SK-N-SH (cell line): Measurements from ENCODE around the gene GGT5. TPM values are rescaled to one million over a fixed set of nuclear protein-coding genes. Genes with fewer than 3 reads are reported as not detected.
"Not testable (repeated sequence)": the region's sequence is repeated elsewhere in the genome, so short reads cannot be mapped to it uniquely, and the experiment has no call there.

Source experiments
- CTCF ChIA-PET: fragments of 300-600, 350-600 bp; formaldehyde crosslinking; extraction: SDS; loops from one replicate; lab custom pipeline; 2021; lab: Yijun Ruan, JAX
- POLR2A ChIA-PET: fragments of 350-600 bp; sonication (Branson Sonifier 250); formaldehyde crosslinking; extraction: SDS; loops from one replicate; lab custom pipeline; 2020; ENCODE audit warnings: antibody characterized with exemption, inconsistent platforms; lab: Yijun Ruan, JAX
- DNase-seq: peaks from one replicate; pipeline ENCODE4 v3.0.0; 2012
- H2AFZ ChIP-seq: fragments of 200-600 bp; sonication (generic); 2 replicates; pipeline ENCODE4 v1.8.1; 2016; ENCODE audit warnings: antibody characterized with exemption, mild to moderate bottlenecking, low read depth
- H3F3A ChIP-seq: fragments of 200-600 bp; sonication (generic); replicated peaks from 2 replicates; pipeline ENCODE3; 2016; ENCODE audit warnings: antibody characterized with exemption, mild to moderate bottlenecking; ENCODE audit not compliant: insufficient read depth
- H3K27ac ChIP-seq, 2 experiments: fragments of 200-500 bp in 1 of 2; fragments of 200-600 bp in 1 of 2; sonication (Bioruptor generic) in 1 of 2; sonication (generic), shearing (Covaris generic) in 1 of 2; 2 replicates each; pipeline versions ENCODE4 v1.5.1 to v1.6.1; 2014 to 2016; ENCODE audit warnings: low read depth in 2 of 2, inconsistent platforms in 1 of 2, low read length in 1 of 2, mild to moderate bottlenecking in 1 of 2, mixed read lengths in 1 of 2
- H3K27me3 ChIP-seq: fragments of 200-600 bp; sonication (generic), shearing (Covaris generic); 2 replicates; pipeline ENCODE4 v1.6.1; 2016; ENCODE audit warnings: mixed run types; ENCODE audit not compliant: insufficient read depth
- H3K36me3 ChIP-seq, 2 experiments: fragments of 200-500 bp in 1 of 2; fragments of 200-600 bp in 1 of 2; sonication (Bioruptor generic) in 1 of 2; sonication (generic) in 1 of 2; replicated peaks in 1 of 2; 2 replicates each; pipeline versions ENCODE3 to v1.5.1; 2014 to 2016; ENCODE audit warnings: low read length in 1 of 2, mild to moderate bottlenecking in 1 of 2; ENCODE audit not compliant: insufficient read depth in 2 of 2, control insufficient read depth in 1 of 2
- H3K4me1 ChIP-seq, 2 experiments: fragments of 200-500 bp in 1 of 2; fragments of 200-600 bp in 1 of 2; sonication (Bioruptor generic) in 1 of 2; sonication (generic), shearing (Covaris generic) in 1 of 2; 2 replicates each; pipeline versions ENCODE4 v1.5.1 to v1.6.1; 2014 to 2016; ENCODE audit warnings: low read depth in 1 of 2, low read length in 1 of 2, mixed run types in 1 of 2; ENCODE audit not compliant: insufficient read depth in 2 of 2, control insufficient read depth in 1 of 2
- H3K4me2 ChIP-seq: fragments of 200-600 bp; sonication (generic), shearing (Covaris generic); 2 replicates; pipeline ENCODE4 v1.6.1; 2017; ENCODE audit warnings: mixed run types
- H3K4me3 ChIP-seq, 2 experiments: fragments of 200-500 bp in 1 of 2; fragments of 200-600 bp in 1 of 2; sonication (Bioruptor generic) in 1 of 2; sonication (generic), shearing (Covaris generic) in 1 of 2; 2 replicates each; pipeline versions ENCODE4 v1.5.1 to v1.8.1; 2014 to 2016; ENCODE audit warnings: low read depth in 2 of 2, inconsistent platforms in 1 of 2, low read length in 1 of 2, mild to moderate bottlenecking in 1 of 2, mixed read lengths in 1 of 2, moderate library complexity in 1 of 2
- H3K79me2 ChIP-seq: fragments of 200-600 bp; sonication (generic); 2 replicates; pipeline ENCODE4 v1.8.1; 2017; ENCODE audit warnings: mild to moderate bottlenecking; ENCODE audit not compliant: insufficient read depth
- H3K9ac ChIP-seq: fragments of 200-600 bp; sonication (generic); 2 replicates; pipeline ENCODE4 v1.6.1; 2017; ENCODE audit warnings: mixed run types
- H3K9me2 ChIP-seq: fragments of 200-600 bp; sonication (generic); 2 replicates; pipeline ENCODE4 v1.6.1; 2017; ENCODE audit warnings: mixed run types
- H3K9me3 ChIP-seq: fragments of 200-600 bp; sonication (generic); 2 replicates; pipeline ENCODE4 v1.6.1; 2017; ENCODE audit warnings: mixed run types, mild to moderate bottlenecking, moderate library complexity
- H4K20me1 ChIP-seq: fragments of 200-600 bp; sonication (generic); 2 replicates; pipeline ENCODE4 v1.6.1; 2017; ENCODE audit warnings: mild to moderate bottlenecking, mixed run types; ENCODE audit not compliant: insufficient read depth
- EP300 ChIP-seq, 2 experiments: IDR thresholded peaks; 2 replicates each; pipeline versions ENCODE4 v1.4.0 to v1.6.1; 2012; ENCODE audit warnings: borderline replicate concordance in 1 of 2, low read depth in 1 of 2, low read length in 1 of 2
- YY1 ChIP-seq: IDR thresholded peaks from 2 replicates; pipeline ENCODE4 v1.4.0; 2012; ENCODE audit warnings: low read depth, mild to moderate bottlenecking
- WGBS: methylation state at CpG from one replicate; pipeline ENCODE4 v1.1.6; 2017; ENCODE audit warnings: low lambda C conversion rate; 5-methylcytosine and 5-hydroxymethylcytosine counted together
- polyA plus RNA-seq, 3 experiments: library from polyadenylated mRNA; depleted of rRNA; stranded (reverse); fragments of >200 nt; gene quantifications; 2 replicates each; pipeline ENCODE4 v1.2.3, GENCODE V29; 2012
- TF ChIP-seq, protein P1 (sequence below): IDR thresholded peaks from 2 replicates; pipeline ENCODE4 v1.6.1; 2012; ENCODE audit warnings: mild to moderate bottlenecking, low read depth, low read length, moderate library complexity
- TF ChIP-seq, protein P2 (sequence below): IDR thresholded peaks from 2 replicates; pipeline ENCODE4 v1.4.0; 2012; ENCODE audit warnings: low read depth, borderline replicate concordance
- TF ChIP-seq, protein P3 (sequence below): IDR thresholded peaks from 2 replicates; pipeline ENCODE4 v1.4.0; 2012; ENCODE audit warnings: low read depth, borderline replicate concordance

GGT5 gene
- polyA plus RNA-seq, 1 of the 3 experiments (the other 2 are of a cell fraction): 4.6 TPM

DNA sequence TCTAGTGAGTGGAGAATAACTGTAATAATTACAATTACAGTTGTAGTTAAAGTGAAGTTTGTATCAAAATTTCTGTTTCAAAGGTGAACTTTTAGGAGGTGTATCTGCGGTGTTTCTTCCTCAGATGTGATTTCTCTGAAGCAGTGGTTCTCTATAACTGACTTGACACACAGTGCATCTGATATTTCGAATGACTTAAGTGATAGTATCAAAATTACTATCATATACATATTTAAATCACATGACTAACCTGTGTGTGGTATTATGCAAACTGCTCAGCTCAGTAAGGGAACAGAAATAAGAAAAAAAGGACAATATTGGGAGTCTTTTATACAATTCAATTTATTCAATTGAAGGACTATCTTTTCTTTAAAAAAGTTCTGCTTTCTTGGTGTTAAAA is 28.1 kb upstream of the GGT5 start:
- POLR2A ChIA-PET, DNase-seq, H3K4me1 ChIP-seq, H2AFZ ChIP-seq, H3K27me3 ChIP-seq, H3K9me2 ChIP-seq, H3F3A ChIP-seq, H3K27ac ChIP-seq, H3K36me3 ChIP-seq, H3K9me3 ChIP-seq, H3K4me3 ChIP-seq: not testable (repeated sequence)
- peaks cover 41% of the 10 kb centered on the region for H4K20me1 ChIP-seq
- WGBS: 70% methylated on average over 2 of the region's 2 CpGs
- peaks cover 73% of the 10 kb centered on the region for H3K79me2 ChIP-seq
- peak overlapping the region; percentile 94; the same call in 1 of the 2 replicates for H3K9ac ChIP-seq
- H3K4me2 ChIP-seq: peak overlapping the region; percentile 92
- CTCF ChIA-PET: interaction anchor here (1.1 kb wide), 1 partner anchor 49 kb away, joined by 3 read pairs; no protein-coding TSS in a partner anchor

DNA sequence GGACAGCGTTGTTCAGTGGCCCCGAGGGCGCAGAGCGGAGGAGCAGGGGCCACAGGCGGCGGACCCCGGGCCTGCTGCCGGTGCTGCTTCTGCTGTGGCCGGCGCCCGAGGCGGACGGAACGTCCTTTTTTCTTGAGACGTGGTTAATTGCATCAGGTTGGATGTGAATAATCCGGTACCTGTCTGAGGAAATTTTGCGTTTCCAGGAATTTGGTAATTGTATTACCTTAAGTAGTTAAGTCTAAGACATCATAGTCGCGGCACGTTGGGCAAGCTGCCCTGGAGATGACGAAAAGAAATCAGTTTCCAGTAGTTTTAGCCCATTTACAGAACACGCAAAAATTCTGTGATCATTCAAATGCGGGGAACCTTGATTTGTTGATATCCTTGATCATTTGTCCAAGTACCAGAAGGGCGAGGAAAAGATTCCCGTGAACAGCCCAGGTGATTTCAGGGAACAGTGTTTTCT is 26.5 kb upstream of the GGT5 start:
- peak overlapping the region; percentile 92 for H3K4me2 ChIP-seq
- H3K9ac ChIP-seq: peak overlapping the region; percentile 94
- CTCF ChIA-PET: no interaction called here
- POLR2A ChIA-PET: interaction anchor here (1.5 kb wide), 1 partner anchor 175 kb away, joined by 3 read pairs; no protein-coding TSS in a partner anchor
- TF ChIP-seq, protein P1, sequence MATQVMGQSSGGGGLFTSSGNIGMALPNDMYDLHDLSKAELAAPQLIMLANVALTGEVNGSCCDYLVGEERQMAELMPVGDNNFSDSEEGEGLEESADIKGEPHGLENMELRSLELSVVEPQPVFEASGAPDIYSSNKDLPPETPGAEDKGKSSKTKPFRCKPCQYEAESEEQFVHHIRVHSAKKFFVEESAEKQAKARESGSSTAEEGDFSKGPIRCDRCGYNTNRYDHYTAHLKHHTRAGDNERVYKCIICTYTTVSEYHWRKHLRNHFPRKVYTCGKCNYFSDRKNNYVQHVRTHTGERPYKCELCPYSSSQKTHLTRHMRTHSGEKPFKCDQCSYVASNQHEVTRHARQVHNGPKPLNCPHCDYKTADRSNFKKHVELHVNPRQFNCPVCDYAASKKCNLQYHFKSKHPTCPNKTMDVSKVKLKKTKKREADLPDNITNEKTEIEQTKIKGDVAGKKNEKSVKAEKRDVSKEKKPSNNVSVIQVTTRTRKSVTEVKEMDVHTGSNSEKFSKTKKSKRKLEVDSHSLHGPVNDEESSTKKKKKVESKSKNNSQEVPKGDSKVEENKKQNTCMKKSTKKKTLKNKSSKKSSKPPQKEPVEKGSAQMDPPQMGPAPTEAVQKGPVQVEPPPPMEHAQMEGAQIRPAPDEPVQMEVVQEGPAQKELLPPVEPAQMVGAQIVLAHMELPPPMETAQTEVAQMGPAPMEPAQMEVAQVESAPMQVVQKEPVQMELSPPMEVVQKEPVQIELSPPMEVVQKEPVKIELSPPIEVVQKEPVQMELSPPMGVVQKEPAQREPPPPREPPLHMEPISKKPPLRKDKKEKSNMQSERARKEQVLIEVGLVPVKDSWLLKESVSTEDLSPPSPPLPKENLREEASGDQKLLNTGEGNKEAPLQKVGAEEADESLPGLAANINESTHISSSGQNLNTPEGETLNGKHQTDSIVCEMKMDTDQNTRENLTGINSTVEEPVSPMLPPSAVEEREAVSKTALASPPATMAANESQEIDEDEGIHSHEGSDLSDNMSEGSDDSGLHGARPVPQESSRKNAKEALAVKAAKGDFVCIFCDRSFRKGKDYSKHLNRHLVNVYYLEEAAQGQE: no peak
- TF ChIP-seq EP300 (IDR thresholded peaks at IDR 0.05; ENCODE audit: borderline replicate concordance in 1 of 2, low read depth in 1 of 2, low read length in 1 of 2): no peak
- no peaks in the 10 kb centered on the region for H3K27me3 ChIP-seq
- peaks cover 40% of the 10 kb centered on the region for H4K20me1 ChIP-seq
- H3K27ac ChIP-seq: peak overlapping the region; percentile 82 to 96
- H3K9me3 ChIP-seq: no peaks in the 10 kb centered on the region
- peaks cover 7 to 8% of the 10 kb centered on the region in 2 experiments; a peak in 3 of 4 replicates for H3K4me1 ChIP-seq
- H3K79me2 ChIP-seq: peaks cover 57% of the 10 kb centered on the region
- peaks cover 6% of the 10 kb centered on the region for H3F3A ChIP-seq
- WGBS: 1% methylated on average over 17 of the region's 25 CpGs
- H2AFZ ChIP-seq: peak overlapping the region; percentile 37; the same call in 1 of the 2 replicates
- no peaks in the 10 kb centered on the region for H3K9me2 ChIP-seq
- H3K36me3 ChIP-seq: no peaks in the 10 kb centered on the region
- H3K4me3 ChIP-seq: peak overlapping the region; percentile 91 to 97
- no peak for DNase-seq

DNA sequence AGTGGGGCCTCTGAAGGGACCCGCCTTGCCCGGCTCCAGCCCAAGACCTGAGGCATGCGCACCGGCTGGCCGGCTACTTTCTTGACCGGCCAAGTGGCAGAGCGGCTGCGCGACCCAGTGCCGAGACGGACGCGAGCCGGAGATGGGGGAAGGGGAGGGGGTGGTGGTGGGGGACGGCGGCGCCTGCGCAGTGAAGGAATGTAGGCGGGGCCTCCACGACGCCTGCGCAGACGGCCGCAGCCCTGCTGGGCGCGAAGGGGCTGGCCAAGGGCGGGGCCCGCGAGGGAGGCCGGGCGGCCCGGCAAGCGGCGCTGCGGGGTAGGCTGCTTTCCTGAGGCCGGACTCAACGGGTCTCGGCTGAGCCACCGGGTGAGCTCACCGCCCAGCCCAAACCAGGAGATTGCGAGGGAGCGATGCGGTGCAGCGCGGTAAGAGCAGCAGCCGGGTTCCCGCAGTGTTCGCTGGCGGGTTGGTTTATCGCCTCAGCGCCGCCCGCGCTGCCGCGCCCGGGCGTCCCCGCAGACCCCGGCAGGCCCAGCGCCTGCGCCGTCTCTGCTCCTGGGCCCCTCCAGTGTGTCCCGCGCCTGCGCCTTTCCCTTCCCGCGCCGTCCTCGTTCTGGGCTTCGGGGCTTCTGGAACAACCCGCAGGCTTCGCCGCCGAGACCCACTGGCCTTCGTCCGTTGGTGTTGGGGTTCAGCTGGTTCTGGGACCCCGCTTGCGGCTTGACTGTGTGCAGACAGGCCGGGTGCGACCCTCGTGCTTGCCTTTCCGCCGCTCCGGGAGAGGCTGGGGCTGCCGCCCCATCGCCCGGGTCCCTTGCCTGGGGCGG is 25.9 kb upstream of the GGT5 start, which contains the start of gene SPECC1L:
SPECC1L (plus strand) TSS at position 276 of the 830 bp plus-strand sequence. CDS start 31,401 bp downstream, outside the sequence.
- H2AFZ ChIP-seq: peak within 1 kb of the TSS; percentile 95; the same call in 1 of the 2 replicates
- peaks cover 6% of the 10 kb centered on the region for H3F3A ChIP-seq
- peaks cover 8 to 9% of the 10 kb centered on the region in 2 experiments; a peak in 3 of 4 replicates for H3K4me1 ChIP-seq
- ChIA-PET CTCF (no interaction called here), POLR2A (interaction anchor here (1.5 kb wide), 1 partner anchor 176 kb away, joined by 3 read pairs; no protein-coding TSS in a partner anchor)
- peak; percentile 99 for DNase-seq
- H3K9ac ChIP-seq: peak within 1 kb of the TSS; percentile 94
- H3K27ac ChIP-seq: peak within 1 kb of the TSS; percentile 82 to 96
- peaks cover 51% of the 10 kb centered on the region for H3K79me2 ChIP-seq
- no peaks in the 10 kb centered on the region for H3K36me3 ChIP-seq
- peak within 1 kb of the TSS; percentile 91 to 97 for H3K4me3 ChIP-seq
- H3K4me2 ChIP-seq: peak within 1 kb of the TSS; percentile 92
- H3K9me3 ChIP-seq: no peaks in the 10 kb centered on the region
- H3K9me2 ChIP-seq: no peaks in the 10 kb centered on the region
- no peaks in the 10 kb centered on the region for H3K27me3 ChIP-seq
- peaks cover 33% of the 10 kb centered on the region for H4K20me1 ChIP-seq
- WGBS: 0% methylated on average over 11 of the region's 89 CpGs
- TF ChIP-seq, protein P2, sequence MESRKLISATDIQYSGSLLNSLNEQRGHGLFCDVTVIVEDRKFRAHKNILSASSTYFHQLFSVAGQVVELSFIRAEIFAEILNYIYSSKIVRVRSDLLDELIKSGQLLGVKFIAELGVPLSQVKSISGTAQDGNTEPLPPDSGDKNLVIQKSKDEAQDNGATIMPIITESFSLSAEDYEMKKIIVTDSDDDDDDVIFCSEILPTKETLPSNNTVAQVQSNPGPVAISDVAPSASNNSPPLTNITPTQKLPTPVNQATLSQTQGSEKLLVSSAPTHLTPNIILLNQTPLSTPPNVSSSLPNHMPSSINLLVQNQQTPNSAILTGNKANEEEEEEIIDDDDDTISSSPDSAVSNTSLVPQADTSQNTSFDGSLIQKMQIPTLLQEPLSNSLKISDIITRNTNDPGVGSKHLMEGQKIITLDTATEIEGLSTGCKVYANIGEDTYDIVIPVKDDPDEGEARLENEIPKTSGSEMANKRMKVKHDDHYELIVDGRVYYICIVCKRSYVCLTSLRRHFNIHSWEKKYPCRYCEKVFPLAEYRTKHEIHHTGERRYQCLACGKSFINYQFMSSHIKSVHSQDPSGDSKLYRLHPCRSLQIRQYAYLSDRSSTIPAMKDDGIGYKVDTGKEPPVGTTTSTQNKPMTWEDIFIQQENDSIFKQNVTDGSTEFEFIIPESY: no peak
- TF ChIP-seq, protein P3, sequence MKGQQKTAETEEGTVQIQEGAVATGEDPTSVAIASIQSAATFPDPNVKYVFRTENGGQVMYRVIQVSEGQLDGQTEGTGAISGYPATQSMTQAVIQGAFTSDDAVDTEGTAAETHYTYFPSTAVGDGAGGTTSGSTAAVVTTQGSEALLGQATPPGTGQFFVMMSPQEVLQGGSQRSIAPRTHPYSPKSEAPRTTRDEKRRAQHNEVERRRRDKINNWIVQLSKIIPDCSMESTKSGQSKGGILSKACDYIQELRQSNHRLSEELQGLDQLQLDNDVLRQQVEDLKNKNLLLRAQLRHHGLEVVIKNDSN: no peak
- TF ChIP-seq YY1: no peak
- TF ChIP-seq, protein P1: 0 out of 2 replicates have a peak, but pooled peaks have one; percentile 9
